ENCODE measurements around the gene XPO4.
"Not testable (repeated sequence)": the region's sequence is repeated elsewhere in the genome, so short reads cannot be mapped to it uniquely, and the experiment has no call there.

The XPO4 gene

DNA sequence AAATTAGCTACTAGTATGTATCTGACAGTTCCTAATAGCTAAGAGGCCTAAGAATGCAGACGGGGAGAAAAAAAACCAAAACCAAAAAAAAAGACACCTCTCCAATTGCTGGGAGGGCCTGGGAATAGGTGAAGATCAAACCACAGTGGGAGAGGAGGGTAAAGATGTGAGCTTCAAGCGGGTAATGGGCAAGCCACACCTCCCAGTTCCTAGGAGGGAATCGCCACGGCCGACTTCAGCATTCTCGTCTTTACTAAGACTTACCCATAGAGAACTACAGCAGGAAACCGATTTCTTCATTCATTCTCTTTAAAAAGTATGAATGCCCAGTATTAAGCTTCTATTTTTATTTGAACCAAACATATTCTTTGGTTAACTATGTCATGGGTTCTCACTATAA is 123.1 kb downstream of the XPO4 start:
- DNase-seq, result no peak

DNA sequence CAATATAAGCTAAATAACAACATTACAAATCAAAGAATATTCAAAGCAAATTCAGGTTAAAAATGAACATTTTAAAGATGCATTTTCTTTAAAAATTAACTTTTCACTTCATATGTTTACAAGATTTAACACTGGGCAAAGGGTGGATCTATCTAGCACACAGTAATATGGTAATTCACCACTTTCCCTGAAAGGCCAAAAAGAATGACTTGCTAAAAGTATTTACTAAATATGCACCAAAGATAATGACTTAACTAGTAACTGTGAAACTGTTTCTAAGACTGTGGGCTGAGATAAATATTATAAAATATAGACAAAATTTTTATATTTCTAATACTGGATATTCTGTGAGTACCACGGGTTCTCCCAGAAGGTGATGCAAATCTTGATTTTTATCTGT is 124.2 kb downstream of the XPO4 start:
- DNase-seq, result no peak

DNA sequence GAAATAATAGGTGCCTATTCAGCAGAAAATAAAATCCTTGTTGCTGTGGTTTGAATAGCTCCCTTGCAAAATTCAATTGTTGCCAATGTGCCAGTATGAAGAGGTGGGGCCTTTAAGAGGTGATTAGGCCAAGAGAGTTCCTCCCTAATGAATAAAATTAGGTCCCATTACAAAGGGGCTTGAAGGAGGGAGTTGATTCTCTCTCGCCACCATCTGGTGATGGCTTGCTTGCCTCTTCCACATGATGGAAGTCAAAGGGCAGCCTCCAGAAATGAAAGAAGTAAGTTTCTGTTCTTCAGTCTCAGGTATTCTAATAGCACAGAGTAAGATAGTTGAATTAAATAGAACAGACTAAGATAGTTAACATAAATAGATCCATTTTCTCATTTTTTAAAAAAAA is 125.8 kb downstream of the XPO4 start:
- DNase-seq, result no peak

DNA sequence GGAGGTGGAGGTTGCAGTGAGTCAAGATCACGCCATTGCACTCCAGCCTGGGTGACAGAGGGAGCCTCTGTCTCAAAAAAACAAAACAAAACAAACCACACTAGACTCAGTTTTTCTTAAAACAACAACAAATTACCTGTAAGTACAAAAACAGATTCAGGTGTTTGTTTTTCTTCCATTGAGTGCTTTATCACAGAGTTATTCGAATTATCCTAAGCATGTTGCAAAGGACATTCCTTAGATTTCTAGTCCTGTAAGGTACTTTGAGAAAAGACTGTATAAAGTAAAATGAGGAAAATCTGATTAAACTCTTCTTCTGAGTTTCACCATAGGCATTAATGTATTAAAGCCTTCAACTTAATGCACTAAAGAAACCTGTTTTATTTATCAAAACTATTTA is 126.6 kb downstream of the XPO4 start:
- DNase-seq, result no peak

DNA sequence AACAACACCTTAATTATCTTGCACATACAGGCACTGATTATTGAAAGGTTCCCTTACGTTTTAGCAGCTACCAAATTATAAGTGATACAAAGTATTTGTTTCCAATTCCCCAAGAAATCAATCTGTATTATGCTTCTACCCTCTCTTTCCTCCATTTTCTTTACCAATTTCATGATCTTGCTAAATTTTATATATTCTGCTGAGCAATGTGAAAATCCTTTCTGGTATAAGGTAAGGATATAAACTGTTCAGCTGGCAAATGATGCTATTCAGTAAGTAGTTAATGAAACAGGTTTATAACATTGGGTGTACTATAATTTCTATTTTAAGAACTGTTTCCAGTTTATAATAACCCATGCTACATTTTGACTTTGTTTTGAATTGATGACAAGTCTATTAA is 127.8 kb downstream of the XPO4 start:
- DNase-seq, result no peak

DNA sequence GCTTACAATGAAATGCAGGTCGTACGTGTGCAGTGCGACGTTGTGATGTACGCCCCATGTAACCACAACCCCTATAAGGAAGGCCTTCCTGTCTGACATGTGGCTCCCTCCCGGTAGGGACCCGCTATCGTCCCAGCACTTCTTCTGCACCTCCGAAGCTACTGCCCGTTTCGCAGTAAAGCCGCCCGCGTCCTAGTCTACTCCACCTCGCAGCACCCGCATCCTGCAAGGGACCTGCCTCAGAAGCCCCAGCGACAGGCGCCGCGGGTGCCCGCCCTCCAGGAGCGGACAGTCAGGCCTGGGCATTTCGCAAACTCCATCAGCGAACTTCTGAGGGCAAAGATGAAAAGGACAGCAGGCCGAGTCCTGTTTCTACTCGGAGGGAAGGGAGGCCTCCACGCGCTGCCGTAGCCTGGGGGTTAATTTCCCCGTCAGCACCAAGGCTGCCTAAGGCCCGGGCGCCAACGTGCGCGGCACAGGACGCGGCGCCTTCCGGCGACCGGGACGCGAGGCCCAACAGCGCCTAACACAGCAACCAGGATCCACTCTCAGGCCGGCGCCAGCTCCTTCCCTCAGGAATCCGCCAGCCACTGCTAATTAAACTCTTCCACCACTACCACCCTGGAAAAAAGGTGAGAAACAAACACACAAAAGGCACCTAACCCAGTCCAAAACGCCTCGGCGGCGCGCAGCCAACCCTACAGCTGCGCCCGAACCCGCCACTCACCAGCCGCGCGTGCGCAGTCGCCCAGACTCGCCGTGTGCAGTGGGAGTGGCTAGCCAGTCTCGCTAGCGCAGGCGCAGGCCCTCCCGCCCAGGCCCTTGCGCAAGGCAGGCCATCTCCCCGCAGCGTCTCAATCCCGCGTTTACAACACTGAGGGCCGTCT is 129.1 kb downstream of the XPO4 start, which contains the start of gene EEF1AKMT1:
Gene EEF1AKMT1 (minus strand): TSS at position 768 of the 887 bp plus-strand sequence. CDS start 16,363 bp downstream, outside the sequence.
- peak; percentile 93 for DNase-seq

DNA sequence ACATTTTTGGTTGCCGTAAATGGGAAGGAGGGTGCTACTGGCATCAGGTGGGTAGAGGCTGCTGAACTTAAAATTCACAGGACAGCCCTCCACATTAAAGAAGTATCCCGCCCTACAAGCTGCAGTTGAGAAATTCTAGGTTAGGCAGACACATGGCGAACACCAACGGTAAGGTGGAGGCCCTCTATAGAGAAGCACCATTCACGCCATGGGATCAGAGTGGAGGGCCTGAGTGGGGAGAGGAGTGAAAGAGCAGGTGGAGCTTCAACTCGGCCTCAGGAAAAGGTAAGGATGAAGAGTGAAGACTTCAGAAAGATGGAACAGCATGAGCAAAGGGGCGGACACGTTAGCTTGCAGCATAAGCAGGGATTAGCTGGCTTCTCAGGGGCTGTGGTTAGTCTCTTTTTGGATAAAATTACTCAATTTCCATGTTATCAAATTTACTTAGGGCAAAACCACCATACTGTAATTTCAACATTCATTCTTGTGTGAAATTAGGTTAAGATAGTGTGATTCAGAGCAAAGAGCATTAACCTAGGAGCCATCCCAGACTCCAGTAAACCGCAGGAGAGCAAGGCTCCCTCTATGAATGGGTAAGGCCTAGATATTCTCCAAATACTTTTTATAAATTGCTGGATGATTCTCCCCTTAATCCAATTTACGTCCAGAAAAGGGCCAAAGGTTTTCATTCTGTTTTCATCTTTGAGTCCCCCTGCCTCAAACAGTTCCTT is 130.0 kb downstream of the XPO4 start:
- peak; percentile 3 for DNase-seq

DNA sequence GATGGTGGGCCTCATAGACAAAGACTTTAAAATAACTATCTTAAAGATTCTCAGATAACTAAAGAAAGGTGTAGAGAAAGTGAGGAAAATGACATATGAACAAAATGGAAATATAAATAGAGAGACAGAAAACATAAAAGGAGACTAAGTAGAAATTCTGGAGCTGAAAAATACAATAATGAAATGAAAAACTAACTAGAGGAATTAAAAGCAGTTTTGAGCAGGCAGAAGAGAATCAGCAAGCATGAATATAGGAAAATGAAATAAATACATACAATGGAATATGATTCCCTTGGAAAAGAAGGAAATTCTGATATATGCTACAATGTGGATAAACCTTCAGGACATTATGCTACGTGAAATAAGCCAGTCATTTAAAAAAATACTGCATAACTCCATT is 132.7 kb downstream of the XPO4 start:
- DNase-seq, result no peak

DNA sequence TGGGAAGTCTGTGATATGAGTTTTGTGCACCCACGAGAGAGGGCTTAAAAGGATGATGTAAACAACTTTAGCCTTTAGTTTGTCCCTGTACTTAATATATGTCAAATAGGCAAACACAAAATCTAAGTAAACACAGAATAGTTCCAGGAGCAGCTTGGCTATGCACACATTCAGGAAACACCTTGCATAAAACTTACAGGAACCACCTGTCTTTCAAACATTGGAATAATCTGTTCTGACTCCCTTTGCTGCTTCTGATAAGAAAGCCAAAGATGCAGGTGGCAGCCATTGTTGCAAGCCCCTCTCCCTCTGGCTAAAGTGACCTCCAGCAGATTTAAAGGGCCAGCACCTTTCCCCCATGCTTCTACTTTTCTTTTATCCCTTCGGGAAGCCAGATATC is 133.5 kb downstream of the XPO4 start:
- no peak for DNase-seq

DNA sequence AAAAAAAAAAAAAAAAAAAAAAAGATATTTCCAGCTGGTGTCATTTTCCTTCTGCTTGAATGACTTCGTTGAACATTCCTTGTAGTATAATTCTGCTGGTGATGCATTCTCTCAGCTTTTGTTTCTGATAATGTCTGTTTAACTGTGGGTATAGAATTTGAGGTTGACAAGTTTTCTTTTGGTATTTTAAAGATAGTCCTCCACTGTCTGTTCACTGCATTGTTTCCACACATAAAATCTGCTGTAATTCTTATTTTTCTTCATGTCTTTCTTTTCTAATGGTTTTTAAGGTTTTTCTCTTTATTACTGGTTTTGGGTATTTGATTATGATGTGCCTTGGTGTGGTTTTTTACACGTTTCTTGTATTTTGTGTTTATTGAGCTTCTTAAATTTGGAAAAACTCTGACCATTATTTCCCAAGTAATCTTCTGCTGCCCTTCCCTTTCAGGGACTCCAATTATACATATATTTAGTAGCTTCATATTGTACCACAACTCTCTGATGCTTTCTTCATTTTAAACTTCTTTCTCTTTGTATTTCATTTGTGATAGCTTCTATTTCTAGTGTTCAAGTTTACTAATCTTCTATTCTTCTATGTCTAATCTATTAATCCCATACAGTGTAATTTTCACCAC is 135.1 kb downstream of the XPO4 start:
- no peak for DNase-seq

DNA sequence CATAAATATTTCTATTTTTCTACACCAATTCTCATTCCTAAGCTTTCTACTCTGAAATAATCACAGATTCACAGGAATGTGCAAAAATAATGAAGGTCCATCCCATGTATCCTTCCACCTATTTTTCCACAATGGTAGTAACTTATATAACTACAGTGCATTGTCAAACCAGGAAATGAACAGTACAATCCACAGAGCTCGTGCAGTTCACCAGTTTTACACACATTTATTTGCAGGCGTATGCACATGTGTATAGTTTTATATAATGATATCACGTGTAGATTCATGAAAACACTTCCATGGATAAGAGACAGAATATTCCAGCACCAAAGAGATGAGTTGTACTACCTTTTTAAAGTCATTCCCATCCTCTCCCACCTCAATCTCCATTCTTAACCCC is 141.7 kb downstream of the XPO4 start:
- no peak for DNase-seq

DNA sequence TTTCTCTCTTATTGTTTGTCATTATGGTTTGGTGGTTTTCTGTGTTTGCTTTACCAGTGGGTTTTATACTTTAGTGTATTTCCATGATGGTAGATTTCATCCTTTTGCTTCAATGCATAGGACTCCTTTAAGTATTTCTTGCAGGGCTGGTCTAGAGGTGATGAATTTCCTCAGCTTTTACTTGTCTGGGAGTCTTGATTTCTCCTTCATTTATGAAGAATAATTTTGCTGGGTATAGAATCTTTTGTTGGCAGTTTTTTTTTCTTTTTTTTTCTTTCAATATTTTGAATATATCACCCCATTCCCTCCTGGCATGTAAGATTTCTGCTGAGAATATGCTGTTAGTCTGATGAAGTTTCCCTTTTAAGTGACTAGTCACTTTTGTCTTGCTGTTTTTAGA is 148.5 kb downstream of the XPO4 start:
- no peak for DNase-seq

DNA sequence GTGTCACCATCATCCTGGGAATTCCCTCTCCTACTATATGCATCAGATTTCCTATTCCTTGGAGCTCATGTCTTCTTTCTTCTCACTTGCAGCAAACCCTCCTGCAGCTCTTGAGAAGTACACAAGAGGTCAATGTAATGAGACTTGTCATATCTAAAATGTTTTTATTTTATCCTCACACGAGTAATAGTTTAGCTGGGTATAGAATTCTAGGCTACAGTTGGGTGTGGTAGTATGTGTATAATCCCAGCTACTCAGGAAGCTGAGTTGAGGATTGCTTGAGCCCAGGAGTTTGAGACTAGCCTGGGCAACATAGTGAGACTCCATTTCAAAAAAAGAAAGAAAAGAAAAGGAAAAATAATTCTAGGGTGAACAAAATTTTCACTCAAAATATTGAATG is 153.2 kb downstream of the XPO4 start:
- DNase-seq, result no peak

DNA sequence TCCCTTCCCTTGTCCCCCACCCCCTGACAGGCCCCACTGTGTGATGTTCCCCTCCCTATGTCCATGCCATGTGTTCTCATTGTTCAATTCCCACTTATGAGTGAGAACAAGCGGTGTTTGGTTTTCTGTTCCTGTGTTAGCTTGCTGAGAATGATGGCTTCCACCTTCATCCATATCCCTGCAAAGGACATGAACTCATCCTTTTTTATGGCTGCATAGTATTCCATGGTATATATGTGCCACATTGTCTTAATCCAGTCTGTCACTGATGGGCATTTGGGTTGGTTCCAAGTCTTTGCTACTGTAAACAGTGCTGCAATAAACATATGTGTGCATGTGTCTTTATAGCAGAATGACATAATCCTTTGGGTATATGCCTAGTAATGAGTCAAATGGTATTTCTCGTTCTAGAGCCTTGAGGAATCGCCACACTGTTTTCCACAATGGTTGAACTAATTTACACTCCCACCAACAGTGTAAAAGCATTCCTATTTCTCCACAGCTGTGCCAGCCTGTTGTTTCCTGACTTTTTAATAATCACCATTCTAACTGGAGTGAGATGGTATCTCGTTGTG is 158.6 kb downstream of the XPO4 start:
- not testable (repeated sequence) for DNase-seq

DNA sequence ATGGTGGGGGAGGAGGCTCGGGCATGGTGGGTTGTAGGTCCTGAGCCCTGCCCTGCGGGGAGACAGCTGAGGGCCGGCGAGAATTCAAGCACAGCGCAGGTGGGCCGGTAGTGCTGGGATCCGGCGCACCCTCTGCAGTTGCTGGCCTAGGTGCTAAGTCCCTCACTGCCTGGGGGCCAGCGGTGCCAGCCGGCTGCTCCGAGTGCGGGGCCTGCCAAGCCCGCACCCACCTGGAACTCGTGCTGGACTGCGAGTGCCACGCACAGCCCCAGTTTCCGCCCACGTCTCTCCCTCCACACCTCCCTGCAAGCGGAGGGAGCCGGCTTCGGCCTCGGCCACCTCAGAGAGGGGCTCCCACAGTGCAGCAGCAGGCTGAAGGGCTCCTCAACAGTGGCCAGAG is 162.5 kb downstream of the XPO4 start:
- no peak for DNase-seq

DNA sequence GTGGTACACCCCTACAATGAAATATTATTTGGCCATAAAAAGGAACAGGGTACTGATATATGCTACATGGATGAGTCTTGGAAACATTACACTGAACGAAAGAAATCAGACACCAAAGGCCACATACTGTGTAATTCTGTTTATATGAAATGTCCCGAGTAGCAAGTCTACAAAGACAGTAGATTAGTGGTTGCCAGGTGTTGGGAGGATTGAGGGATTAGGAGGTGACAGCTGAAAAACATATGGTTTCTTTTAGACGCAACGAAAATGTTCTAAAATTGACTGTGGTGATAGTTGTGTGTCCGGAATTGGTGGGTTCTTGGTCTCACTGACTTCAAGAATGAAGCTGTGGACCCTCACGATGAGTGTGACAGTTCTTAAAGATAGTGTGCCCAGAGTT is 163.9 kb downstream of the XPO4 start:
- DNase-seq, result no peak

DNA sequence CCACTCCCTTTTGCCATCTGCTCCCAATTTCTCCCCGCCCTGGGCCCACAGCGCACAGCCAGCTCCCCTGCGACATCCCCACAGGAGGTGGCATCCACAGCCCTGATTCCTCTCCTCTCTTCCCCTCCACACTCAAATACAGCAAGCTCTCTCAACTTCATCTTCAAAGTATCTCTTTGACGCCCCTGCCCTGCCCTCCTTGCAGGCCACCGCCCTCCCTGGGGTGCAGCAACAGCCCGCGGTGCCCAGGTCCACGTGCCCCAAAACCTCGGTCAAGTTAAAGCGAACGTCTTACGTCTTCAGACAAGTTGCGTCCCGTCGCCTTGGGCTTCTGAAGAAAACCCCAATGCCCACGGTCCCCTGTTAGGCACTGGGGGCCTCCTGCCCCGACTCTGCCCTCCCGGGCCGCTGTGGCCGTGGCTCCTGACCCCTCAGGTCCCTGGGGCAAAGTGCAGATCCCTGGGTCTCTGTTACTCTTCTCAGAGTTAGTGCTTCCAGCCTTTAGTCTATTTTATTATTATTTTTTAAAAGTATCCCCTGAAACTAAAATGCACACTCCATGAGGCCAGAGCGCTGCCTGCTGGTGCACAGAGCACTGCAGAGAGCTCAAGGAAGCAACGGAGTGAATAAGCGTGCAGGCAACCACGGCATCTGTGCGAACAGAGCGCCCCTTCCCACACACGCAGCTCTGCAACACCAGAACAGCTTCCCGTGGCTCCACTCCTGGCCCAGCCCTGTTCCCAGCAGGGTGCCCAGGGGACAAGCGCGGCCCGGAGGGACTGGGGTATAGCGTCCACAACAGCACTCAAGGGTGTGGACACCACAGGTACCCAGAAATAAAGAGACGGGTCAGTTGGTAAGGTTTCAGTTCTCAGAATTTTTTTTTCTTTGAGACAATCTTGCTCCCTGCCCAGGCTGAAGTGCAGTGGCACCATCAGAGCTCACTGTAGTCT is 172.6 kb downstream of the XPO4 start:
- DNase-seq, result no peak

DNA sequence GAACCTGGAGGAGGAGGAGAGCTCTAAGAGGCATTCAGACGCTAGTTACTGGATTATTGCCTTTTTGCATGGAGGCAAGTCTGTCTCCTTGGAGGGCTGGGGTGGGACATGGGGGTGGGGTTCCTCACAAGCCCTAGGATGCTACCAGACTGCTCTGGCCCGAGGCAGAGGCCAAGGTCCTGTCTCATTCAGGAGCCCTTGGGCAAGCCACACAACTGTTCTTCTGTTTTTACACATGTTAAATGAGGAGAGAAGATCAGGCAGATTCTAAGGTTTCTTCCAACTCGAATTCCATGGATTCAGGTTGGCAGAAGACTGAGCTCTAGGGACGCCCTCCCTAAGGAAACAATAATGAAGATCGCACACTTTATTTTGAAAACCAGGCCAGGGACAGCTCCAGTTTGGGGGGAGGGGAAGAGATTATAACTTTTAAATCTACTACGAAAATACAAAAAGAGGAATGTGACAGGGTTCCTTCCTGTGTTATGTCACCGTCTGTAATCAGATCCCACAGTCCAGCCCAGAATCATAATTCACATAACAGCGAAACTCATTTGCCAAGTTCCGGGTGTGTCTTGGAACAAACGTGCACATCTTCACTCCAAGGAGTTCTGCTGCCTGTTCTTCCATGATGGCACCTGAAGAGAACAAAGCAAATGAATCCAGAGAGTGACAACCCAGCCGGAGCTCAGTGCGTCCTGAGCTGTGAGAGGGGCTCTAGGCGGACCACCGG is 173.8 kb downstream of the XPO4 start:
- no peak for DNase-seq

DNA sequence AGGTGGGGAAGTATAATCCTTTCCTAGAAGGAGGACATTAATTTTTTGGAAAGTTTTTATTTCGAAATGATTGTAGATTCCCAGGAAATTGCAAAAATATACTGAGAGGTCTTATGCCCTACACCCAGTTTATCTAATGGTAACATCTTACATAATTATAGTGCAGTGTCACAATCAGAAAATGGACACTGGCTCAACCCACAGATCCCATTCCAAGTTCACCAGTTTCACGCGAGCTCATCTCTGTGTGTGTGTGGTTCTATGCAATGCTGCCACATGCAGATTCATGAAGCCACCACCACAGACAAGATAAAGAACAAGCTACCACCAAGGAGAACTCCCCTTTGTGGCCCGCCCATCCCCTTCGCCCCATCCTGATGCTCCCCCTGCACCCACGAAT is 174.7 kb downstream of the XPO4 start:
- DNase-seq, result no peak

All from fibroblast of skin of right quadriceps (primary cell).